Measurements from ENCODE around the gene LNX2. TPM values are rescaled to one million over a fixed set of nuclear protein-coding genes. Genes with fewer than 3 reads are reported as not detected.

Gene LNX2
- total RNA-seq (2014; rRNA removed; shearing (Covaris generic)), result 10.2 and 13.1 TPM in 2 replicates

DNA sequence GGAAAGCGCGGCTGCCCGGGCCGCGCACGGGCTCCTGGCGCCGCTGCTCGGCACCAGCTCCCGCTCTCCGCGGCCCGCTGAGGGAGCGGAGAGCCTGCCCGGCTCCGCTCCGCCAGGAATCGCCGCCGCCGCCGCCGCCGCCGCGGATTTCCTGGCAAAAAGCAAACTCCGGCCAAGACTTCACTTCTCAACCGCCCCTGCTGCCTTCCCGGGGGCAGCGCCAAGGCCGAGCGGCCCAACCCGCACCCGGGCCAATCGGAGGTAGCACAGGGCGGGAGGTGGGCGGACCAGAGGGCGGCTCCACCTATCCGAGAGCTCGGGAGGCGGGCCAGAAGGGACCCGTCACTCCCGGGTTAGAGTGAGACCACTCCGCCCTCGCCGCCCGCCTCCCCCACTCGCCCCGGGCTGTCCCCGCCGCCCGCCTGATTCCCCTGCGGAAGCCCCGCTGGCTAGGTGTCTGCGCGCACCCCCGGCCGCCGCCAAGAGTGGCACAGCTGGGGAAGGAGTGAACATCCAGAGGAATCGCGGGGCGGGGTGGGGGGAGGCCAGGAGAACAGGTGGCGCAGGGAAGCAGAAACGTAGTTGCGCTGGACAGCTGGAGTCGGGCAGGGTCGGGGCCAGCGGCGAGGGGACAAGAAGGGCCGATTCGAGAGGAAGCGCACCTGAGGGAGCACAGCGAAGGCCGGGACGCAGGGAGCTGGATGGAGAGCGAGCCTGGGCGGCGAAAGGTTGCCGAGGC, at the start of gene LNX2:
Gene LNX2, minus strand, starts transcription at position 153 of the 739 bp plus-strand sequence. CDS start 38,826 bp downstream, outside the sequence.
- in situ Hi-C loops (cut with HindIII; ENCODE audit: low sequenced_read_pairs), result no loop called here
- peak; percentile 98 for DNase-seq (ENCODE audit: low spot score)

DNA sequence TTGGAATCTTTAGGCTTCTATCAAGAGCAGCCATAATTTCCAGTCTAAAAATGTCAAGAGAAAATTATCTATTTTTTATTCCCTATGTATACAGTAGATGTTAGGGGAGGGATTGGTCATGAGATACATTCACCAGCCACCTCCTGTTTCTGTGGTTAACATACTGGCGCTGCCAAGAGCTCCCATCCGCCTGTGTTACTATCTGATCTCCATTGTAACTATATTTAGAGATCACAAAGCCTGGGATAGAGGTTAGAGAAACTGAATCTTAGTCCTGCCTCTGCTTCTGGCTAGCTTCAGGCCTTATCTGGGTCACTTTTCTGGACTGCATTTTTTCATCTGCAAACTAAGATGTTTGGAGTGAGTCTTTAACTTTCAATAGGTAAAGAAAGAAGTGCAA, 47.6 kb upstream of the LNX2 start:
- DNase-seq (ENCODE audit: low spot score), result no peak
- in situ Hi-C loops (cut with HindIII; ENCODE audit: low sequenced_read_pairs), result no loop called here

DNA sequence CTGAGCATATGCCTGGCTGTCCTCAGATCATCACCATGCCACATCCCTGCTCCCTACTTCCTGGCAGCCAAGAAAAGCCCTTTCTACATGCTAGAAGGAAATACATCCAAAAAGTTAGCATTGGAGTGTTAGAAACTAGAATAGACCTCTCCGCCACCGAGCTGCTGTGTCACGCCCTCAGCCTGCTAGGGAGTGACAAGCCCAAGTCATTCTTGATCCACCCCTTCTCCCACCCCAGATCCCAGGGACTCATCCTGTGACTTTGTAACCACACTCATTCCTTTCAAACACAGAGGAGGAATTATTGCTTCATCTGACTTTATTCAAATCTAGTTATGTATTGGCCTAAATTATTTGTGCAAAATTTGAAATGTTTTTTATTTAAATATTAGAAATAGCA, 46.6 kb upstream of the LNX2 start:
- no peak for DNase-seq (ENCODE audit: low spot score)
- in situ Hi-C loops (cut with HindIII; ENCODE audit: low sequenced_read_pairs), result no loop called here

DNA sequence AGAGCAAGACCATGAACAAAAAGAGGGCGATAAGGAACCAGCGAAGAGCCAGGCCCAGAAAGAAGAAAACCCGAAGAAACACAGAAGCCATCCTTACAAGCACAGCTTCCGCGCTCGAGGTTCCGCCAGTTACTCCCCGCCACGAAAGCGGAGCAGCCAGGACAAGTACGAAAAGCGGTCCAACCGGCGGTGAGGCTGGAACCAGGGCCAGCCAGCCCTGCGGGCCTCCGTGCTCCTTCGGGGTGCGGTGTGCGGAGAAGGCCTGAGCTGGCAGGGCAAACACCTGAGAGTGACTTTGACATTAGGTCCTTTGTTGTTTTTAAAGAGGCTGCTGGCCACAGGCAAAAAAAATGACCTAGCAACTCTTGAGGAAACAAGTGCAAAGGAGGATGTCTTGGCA, 45.4 kb upstream of the LNX2 start:
- DNase-seq (ENCODE audit: low spot score), result no peak

DNA sequence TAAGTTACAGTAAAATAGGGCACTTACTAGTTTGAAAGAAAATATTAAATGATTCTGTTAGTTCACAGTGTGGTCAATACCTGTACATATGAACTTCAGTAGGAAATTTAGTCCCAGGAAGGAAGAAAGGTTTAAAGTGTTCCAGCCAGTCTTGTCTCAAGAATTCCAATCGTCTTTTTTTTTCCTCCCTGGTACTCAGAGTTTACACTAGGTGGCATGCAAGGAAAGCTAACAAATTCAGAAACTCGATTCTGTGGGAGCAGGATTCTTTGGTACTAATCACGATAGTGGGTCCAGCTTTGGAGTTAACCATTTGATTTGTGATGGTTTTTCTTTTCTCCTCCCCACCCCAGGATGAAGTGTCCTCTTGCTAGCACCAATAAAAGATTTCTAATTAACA, 45.0 kb upstream of the LNX2 start:
- in situ Hi-C loops (cut with HindIII; ENCODE audit: low sequenced_read_pairs), result no loop called here
- DNase-seq (ENCODE audit: low spot score), result no peak

More for the DNA sequence above, 45.4 kb upstream of the LNX2 start:
- in situ Hi-C loops (cut with HindIII; ENCODE audit: low sequenced_read_pairs), result no loop called here

DNA sequence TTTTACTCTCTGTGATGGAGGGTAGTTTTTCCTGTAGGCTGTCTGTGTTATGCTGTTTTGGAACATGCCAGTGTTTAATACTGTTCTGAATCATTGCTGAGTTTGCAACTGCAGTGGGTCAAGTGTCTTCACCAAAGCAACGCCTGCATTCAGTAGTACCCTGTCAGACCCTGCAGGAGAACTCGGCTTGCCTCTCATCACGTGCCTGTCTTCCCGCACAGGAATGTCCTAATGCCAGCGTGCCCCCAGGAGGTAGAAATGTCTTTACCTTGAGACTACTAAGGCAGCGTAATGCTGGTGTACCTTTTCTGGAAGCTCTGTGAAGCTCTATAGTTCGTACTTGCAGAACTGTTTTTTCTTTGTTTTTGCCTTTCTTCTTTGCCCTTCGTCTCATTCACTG, 43.6 kb upstream of the LNX2 start:
- DNase-seq (ENCODE audit: low spot score), result peak; percentile 32
- in situ Hi-C loops (cut with HindIII; ENCODE audit: low sequenced_read_pairs), result no loop called here

DNA sequence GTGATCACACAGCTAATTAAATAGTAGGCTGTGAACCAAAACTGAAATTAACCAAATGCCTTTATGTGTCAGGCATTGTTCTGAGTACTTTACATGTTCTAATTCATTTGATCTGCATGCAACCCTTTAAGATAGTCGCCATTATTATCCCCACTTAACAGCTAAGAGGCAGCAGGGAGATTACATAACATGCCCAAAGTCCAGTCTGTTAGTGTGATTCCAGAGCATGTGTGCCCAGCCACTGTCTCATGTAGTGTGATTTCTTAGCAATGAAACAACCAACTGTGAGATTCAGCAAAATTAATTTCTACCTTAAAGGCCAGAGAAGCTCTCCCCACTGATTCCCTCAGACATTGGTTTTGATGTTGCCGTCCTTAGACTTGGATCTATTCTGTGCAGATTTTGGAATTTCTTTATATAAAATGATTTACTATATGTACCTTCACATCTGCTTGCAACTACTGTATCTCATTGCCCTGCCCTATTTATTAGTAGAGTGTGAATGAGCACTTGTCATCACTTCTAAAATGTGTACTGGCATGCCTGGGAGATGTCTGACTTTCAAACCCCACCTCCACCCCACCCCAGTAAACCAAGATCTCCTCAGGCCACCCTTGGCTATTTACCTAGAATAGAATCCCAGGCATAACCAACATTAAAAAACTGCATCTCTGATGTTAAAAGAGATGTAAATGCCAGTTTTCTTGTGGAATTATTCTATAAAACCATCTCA, 42.6 kb upstream of the LNX2 start:
- peak; percentile 34 for DNase-seq (ENCODE audit: low spot score)
- in situ Hi-C loops (cut with HindIII; ENCODE audit: low sequenced_read_pairs), result no loop called here

DNA sequence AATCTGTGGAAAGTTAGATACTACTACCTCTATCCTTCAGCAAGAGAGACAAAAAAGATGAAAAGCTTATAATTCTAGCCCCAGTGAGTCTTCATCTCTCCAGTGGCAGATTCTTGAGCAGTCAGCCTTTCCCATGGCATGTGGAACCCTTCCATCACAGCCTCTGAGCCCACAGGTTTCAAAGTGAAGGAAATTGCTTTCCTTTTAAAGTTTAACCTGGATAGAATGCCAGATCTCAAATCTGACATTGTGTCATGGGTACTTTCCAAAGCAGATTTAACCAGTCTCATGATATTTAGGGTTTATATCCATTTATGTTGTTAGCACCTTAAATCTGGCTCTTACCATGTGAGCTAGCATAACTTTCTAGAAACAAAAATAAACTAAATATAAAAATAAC, 40.7 kb upstream of the LNX2 start:
- no peak for DNase-seq (ENCODE audit: low spot score)
- in situ Hi-C loops (cut with HindIII; ENCODE audit: low sequenced_read_pairs), result no loop called here

DNA sequence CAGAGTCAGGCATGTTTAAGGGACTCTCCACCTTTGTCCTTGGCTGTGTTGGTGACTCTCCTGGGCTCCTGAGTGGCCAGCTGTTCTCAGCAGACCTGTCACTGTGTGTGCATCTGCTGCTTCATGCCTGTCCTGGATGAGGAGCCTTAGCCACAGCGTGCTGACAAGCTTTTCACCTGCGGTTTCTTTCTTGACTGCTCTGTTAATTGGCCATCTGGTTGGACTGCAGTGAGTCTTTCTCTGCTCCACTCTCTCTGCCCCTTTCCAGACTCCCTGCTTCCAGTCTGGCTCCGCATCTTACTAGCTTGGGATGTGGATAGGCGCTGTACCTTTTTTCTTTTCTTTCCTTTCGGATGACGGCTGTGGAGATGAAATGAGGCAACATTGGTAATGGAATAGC, 40.2 kb upstream of the LNX2 start:
- DNase-seq (ENCODE audit: low spot score), result peak; percentile 89
- in situ Hi-C loops (cut with HindIII; ENCODE audit: low sequenced_read_pairs), result no loop called here

DNA sequence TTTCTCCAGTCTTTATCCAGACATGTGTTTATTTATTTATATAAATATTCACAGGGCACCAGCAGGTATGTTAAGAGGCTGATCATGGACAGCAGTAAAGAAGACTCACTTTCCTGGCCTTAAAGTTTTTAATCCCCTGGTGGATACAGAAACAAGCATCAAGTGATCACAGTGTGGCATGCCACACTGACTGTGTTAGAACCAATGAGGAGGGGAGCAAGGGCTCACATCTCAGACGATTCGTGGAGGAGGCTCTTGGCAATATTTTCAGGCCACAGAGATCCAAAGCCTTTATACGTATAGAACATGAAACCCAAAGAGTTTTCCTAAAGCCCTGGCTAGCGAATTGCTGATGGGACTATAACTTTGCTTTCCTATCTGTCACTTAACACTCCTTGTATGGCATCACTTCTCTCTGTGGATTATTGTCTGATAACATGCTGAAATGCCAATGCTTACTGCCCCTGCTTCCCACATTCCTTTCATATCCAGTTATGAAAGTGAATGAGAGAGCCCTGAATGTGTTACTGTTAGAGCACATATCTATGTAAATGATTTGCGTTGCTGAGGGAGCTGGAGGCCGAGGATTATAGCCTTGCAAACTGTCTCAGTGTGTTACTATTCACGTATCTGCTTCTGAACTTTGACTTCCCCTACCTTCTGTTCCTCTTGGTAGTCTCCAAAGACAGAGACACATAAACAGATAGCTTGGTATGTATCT, 39.0 kb upstream of the LNX2 start:
- DNase-seq (ENCODE audit: low spot score), result no peak
- in situ Hi-C loops (cut with HindIII; ENCODE audit: low sequenced_read_pairs), result no loop called here

DNA sequence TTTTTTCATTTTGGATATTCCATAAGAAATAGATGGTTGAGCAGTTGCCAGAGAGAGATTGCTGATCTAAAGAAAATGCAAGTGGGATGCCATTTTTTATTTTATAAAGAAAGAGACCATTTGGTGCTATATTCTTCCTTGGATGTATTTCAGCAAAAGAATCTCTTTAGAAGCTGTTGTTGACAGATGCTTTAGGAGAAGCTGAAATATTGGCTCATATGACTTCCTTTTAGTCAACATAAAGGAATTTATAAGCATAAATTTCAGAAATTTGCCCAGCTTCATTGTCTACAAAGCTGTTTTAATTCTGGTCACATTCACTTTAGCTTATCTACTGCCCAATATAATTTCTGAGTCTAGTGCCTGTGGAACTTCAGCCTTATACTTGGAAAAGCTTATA, 38.2 kb upstream of the LNX2 start:
- DNase-seq (ENCODE audit: low spot score), result no peak
- in situ Hi-C loops (cut with HindIII; ENCODE audit: low sequenced_read_pairs), result no loop called here

DNA sequence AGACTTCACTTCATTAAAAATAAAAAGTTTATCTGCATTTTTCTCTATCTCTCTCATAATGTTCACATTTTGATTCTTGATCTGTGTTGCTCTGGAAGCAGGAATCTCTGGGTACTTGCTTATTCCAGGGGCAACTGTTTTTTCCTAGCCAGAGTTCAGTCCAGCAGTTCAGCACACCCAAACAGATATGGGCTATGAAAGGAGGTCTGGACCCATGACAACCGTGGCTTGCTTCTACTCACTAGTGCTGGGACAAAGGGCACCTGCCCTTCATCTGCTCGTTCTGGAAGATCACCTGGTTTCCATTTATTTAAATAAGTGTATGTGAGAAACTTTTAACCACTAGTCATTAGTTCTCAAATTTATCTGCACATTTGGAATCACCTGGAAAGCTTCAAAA, 37.4 kb upstream of the LNX2 start:
- no peak for DNase-seq (ENCODE audit: low spot score)
- in situ Hi-C loops (cut with HindIII; ENCODE audit: low sequenced_read_pairs), result no loop called here

DNA sequence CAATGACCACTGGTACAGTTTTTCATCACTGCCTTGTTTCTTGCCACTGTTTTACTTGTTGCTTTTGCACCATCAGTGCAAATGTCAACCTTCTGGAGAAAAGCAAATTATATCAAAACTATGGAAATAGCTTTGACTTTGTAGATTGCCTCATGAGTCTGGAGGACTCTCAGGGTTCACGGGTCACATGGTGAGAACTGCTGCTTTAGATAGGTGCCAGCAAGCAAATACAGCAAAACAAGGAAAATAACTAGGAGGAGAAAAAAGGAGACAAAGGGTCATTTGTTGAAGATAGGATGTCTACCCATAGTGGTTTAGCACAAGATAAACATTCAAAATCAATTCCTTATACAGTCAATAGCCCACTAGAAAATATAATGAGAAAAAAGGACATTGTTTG, 34.5 kb upstream of the LNX2 start:
- DNase-seq (ENCODE audit: low spot score), result no peak
- in situ Hi-C loops (cut with HindIII; ENCODE audit: low sequenced_read_pairs), result no loop called here

DNA sequence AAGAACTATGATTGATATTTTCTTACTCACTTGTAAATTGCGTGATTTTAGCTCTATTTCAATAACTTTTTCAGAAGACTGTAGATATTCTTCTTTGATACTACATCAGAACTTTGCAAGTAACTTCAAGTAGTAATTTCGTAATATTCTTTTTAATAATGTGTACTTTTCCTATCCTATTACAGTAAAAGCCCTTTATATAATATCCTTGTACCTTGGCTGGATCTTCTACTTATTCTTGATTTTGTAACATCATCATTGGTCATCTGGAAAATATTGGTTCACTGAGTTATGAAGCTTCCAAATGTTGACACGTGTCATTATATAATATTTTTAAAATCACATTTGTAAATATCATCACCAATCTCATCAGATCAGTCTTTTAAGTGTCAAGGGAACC, 33.7 kb upstream of the LNX2 start:
- DNase-seq (ENCODE audit: low spot score), result no peak
- in situ Hi-C loops (cut with HindIII; ENCODE audit: low sequenced_read_pairs), result no loop called here

DNA sequence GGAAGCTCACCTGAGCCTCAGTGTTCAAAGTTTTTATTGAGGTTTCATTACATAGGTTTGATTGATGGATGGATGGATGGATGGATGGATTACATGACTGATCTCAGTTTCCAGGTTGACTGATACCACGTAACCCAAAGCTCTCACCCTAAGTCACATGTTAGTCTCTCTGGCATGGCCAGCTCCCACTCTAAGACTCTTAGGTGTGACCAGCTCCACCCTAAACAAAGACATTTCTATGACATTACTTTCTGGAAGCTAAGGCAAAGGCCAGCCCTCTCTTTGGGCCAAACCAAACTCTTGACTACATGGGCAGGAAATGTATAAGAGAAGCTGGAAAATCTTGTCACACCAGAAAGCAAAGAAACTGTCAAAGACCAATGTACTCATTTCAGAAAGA, 30.0 kb upstream of the LNX2 start:
- no peak for DNase-seq (ENCODE audit: low spot score)
- in situ Hi-C loops (cut with HindIII; ENCODE audit: low sequenced_read_pairs), result no loop called here

DNA sequence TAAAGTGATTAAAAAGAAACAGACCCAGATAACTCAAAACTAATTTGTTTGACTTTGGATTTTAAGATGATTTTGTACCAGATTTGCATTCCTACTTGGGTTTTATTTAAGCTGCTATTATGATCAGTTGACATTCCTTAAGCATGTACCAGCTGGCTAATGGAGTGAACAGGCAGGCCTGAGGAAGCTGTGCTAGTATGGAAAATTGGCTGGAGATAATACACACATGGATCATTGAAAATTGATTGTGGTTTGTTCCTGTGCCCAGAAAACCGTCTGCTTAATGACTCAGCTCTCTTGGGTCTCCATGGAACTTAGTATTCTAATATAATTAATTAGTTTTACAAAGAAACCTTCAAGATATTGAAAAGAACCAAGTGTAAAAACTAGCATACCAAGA, 24.0 kb upstream of the LNX2 start:
- DNase-seq (ENCODE audit: low spot score), result no peak
- in situ Hi-C loops (cut with HindIII; ENCODE audit: low sequenced_read_pairs), result no loop called here

DNA sequence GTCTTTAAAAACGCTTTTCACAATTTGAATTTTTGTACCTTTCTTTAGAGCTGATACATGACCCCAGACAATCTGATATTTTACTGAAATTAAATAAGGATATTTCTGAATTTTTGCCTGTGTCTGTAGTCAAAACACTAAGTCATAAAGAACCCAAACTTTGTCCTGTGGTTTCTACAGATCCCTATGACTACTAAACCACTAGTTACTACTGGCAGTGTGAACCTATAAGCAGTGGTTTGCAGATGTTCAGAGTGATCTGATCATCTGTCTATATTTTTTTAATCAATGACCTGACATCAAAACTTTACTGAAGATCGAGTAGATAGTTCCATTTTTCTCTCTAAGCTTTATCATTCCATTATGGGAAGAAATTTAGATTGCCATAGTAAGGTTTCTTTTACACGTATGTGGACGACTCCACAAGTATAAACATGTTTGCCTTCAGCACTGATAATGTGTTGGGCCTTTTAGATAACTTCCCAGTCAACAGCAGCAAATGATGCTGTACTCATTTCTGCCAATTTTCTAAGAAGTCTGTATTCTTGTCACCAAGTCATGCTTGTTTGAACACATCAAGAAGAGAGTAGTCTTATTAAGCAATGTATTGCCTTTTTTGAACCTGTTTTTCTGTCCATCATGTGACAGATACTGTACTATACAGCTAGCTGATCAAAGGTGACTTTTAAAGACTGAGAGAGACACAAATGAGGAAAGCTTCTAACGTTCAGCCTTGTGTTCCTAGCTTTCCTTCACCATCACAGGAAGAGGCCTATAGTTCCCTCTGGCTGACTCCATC, 23.2 kb upstream of the LNX2 start:
- in situ Hi-C loops (cut with HindIII; ENCODE audit: low sequenced_read_pairs), result no loop called here
- no peak for DNase-seq (ENCODE audit: low spot score)

DNA sequence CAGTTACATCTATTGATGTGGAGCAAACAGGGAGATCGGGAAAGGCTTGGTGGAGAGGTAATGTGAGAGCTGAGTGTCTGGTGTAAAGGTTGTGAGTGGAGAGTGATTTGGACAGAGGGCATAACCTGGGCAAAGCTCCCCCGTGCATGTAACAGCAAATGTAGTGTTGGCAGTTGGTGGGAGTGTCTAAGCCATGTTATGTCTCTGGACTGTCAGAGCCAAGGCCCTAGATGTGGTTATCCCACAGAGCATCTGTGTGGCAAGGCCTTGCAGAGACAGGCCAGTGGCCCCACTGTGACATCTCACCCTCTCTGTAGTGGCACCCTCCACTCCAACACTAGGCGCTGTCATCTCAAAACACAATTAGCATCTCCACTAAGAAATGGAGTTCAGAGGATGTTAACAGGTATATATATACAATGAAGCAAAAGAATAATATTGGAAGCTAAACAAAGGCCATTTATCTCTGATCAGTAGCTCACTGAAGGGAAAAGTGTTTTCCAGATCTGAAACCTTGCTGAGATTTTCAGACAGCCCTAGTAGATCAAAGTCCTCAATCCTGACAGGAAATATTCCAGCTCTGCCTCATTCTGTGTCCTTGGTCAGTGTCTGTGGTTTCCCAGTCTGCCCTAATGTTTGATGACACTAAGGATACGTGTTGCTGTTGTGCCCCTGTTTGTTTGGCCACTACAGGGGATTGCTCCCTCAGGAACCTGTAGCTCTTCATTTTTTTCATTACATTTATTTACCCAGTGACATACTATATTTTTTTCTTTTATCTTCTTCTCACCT, 21.6 kb upstream of the LNX2 start:
- no peak for DNase-seq (ENCODE audit: low spot score)
- in situ Hi-C loops (cut with HindIII; ENCODE audit: low sequenced_read_pairs), result no loop called here

DNA sequence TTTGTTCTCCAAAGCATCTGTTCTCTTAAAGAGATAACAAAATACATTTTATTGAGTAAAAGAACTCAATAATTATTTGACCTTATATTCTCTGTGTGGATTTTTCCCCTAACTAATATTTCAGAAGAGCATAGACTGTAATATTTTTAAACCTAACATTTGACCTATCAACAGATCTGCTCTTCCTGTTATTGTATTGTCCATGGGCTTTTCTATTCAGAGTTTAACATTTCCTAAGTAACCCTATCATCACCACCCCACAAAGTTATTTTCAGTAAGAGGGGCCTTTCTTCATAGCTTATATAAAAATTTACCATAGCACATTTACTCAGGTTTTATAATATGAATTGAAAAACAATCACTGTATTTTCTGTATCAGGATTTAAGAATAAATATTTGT, 18.9 kb upstream of the LNX2 start:
- no peak for DNase-seq (ENCODE audit: low spot score)
- in situ Hi-C loops (cut with HindIII; ENCODE audit: low sequenced_read_pairs), result no loop called here

Data from G401 (cell line).